Keratinocyte (primary cell): ENCODE results near the gene SIDT2. TPM values are rescaled to one million over a fixed set of nuclear protein-coding genes. Genes with fewer than 3 reads are reported as not detected.

Experiments used
- DNase-seq: peaks from one replicate; pipeline ENCODE4 v3.0.0-alpha.2; 2011; ENCODE audit warnings: low read depth, missing footprints, low spot score
- FAIRE-seq: peaks from 2 replicates; lab custom pipeline; 2011; peaks lifted over from hg19 to GRCh38; lab: Jason Lieb, UNC
- H2AFZ ChIP-seq: 2 replicates; pipeline ENCODE4 v1.6.0; 2012; ENCODE audit warnings: low read length, control low read depth, inconsistent platforms; ENCODE audit not compliant: control insufficient read depth
- H3K27ac ChIP-seq: 2 replicates; pipeline ENCODE4 v1.5.1; 2011; ENCODE audit warnings: low read length; ENCODE audit not compliant: control insufficient read depth, insufficient read depth
- H3K27me3 ChIP-seq: 3 replicates; pipeline ENCODE4 v1.6.0; 2011; ENCODE audit warnings: low read length; ENCODE audit not compliant: control insufficient read depth, insufficient read depth; ENCODE audit errors: extremely low read depth
- H3K36me3 ChIP-seq, 2 experiments: 2 replicates in 1 of 2; 3 replicates in 1 of 2; pipeline ENCODE4 v1.5.1; 2011; ENCODE audit warnings: low read length in 2 of 2, mild to moderate bottlenecking in 1 of 2; ENCODE audit not compliant: control insufficient read depth in 2 of 2, insufficient read depth in 2 of 2; ENCODE audit errors: extremely low read depth in 1 of 2
- H3K4me1 ChIP-seq: 3 replicates; pipeline ENCODE4 v1.5.1; 2011; ENCODE audit warnings: low read length; ENCODE audit not compliant: control insufficient read depth, insufficient read depth; ENCODE audit errors: extremely low read depth
- H3K4me2 ChIP-seq: 3 replicates; pipeline ENCODE4 v1.6.0; 2011; ENCODE audit warnings: low read depth, low read length; ENCODE audit not compliant: control insufficient read depth, insufficient read depth; ENCODE audit errors: extremely low read depth
- H3K4me3 ChIP-seq, 3 experiments: fragments of 200-600 bp in 1 of 3; sonication (generic) in 1 of 3; 2 replicates in 2 of 3; 3 replicates in 1 of 3; pipeline ENCODE4 v1.5.1; 2011 to 2016; ENCODE audit warnings: low read length in 3 of 3, mild to moderate bottlenecking in 3 of 3, control low read depth in 2 of 3, inconsistent platforms in 1 of 3, low read depth in 1 of 3, mixed read lengths in 1 of 3, mixed run types in 1 of 3, moderate library complexity in 1 of 3; ENCODE audit not compliant: control insufficient read depth in 2 of 3, insufficient read depth in 2 of 3; ENCODE audit errors: extremely low read depth in 1 of 3
- H3K79me2 ChIP-seq: 2 replicates; pipeline ENCODE4 v1.6.0; 2012; ENCODE audit warnings: low read length; ENCODE audit not compliant: control insufficient read depth, insufficient read depth
- H3K9ac ChIP-seq: 3 replicates; pipeline ENCODE4 v1.6.0; 2011; ENCODE audit warnings: low read length; ENCODE audit not compliant: control insufficient read depth, insufficient read depth; ENCODE audit errors: extremely low read depth
- H3K9me1 ChIP-seq: 3 replicates; pipeline ENCODE4 v1.6.0; 2011; ENCODE audit warnings: low read length; ENCODE audit not compliant: control insufficient read depth, insufficient read depth; ENCODE audit errors: extremely low read depth
- H3K9me3 ChIP-seq: 2 replicates; pipeline ENCODE4 v1.5.1; 2012; ENCODE audit warnings: low read depth, low read length; ENCODE audit not compliant: control insufficient read depth
- H4K20me1 ChIP-seq: 3 replicates; pipeline ENCODE4 v1.6.0; 2011; ENCODE audit warnings: low read length; ENCODE audit not compliant: control insufficient read depth, insufficient read depth; ENCODE audit errors: extremely low read depth
- EZH2 ChIP-seq: IDR thresholded peaks from one replicate; pipeline ENCODE4 v1.6.1; 2012; ENCODE audit warnings: inconsistent platforms, mild to moderate bottlenecking, low read length, moderate library complexity
- dilution Hi-C: fragments of 300-500 bp; cut with MboI; formaldehyde crosslinking; loops from one replicate; pipeline ENCODE4 v1.7.0; 2020; ENCODE audit warnings: low sequenced_read_pairs; ENCODE audit not compliant: extremely low pct_ligation_motif_present
- polyA plus RNA-seq, 5 experiments: library from polyadenylated mRNA; depleted of rRNA in 3 of 5; stranded (reverse) in 3 of 5; stranded (forward) in 1 of 5; unstranded in 1 of 5; fragments of >200 nt; gene quantifications; 1 replicate in 1 of 5; 2 replicates in 3 of 5; 3 replicates in 1 of 5; pipeline versions ENCODE4 v1.2.1 to v1.2.3, GENCODE V29; 2011 to 2012; ENCODE audit warnings: missing spikeins in 2 of 5, low read depth in 1 of 5, low replicate concordance in 1 of 5
- TF ChIP-seq, protein P1 (sequence below), 3 experiments: IDR thresholded peaks in 1 of 3; conservative IDR thresholded peaks in 1 of 3; optimal IDR thresholded peaks in 1 of 3; 2 replicates in 2 of 3; 3 replicates in 1 of 3; pipeline versions ENCODE3 to v1.5.1; 2011; ENCODE audit warnings: low read length in 3 of 3, mild to moderate bottlenecking in 3 of 3, moderate library complexity in 2 of 3, control low read depth in 1 of 3, inconsistent platforms in 1 of 3; ENCODE audit not compliant: insufficient read depth in 2 of 3; ENCODE audit errors: extremely low read depth in 1 of 3

The SIDT2 gene
- polyA plus RNA-seq, 1 donor (not counting 4 experiments of a cell fraction or from before 2014, with no cell fraction given), result 9.8 TPM

DNA sequence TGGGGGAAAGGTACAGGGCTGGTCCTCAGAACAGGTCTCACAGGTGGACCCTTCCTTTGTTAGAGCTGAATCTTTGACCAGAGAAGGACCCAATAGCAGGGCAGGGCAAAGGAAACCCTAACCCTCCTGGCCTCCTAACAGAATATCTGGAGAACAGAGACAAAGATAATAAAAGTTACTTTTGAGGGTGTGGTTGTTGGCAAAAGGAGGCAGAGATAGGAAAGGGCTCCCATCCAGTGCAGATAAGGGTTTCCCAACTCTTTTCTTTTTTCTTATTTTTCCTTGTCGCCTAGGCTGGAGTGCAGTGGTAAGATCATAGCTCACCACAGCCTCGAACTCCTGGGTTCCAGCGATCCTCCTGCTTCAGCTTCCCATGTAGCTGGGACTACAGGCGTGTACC is 41.5 kb downstream of the SIDT2 start:
- peaks cover 35 to 57% of the 10 kb centered on the region in 2 experiments for H3K36me3 ChIP-seq
- H3K9me1 ChIP-seq, result peaks cover 2% of the 10 kb centered on the region
- no peak for TF ChIP-seq EZH2
- TF ChIP-seq, protein P1, sequence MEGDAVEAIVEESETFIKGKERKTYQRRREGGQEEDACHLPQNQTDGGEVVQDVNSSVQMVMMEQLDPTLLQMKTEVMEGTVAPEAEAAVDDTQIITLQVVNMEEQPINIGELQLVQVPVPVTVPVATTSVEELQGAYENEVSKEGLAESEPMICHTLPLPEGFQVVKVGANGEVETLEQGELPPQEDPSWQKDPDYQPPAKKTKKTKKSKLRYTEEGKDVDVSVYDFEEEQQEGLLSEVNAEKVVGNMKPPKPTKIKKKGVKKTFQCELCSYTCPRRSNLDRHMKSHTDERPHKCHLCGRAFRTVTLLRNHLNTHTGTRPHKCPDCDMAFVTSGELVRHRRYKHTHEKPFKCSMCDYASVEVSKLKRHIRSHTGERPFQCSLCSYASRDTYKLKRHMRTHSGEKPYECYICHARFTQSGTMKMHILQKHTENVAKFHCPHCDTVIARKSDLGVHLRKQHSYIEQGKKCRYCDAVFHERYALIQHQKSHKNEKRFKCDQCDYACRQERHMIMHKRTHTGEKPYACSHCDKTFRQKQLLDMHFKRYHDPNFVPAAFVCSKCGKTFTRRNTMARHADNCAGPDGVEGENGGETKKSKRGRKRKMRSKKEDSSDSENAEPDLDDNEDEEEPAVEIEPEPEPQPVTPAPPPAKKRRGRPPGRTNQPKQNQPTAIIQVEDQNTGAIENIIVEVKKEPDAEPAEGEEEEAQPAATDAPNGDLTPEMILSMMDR (optimal IDR thresholded peaks at IDR 0.05 in 1 of 3, IDR thresholded peaks at IDR 0.05 in 1 of 3, conservative IDR thresholded peaks at IDR 0.05 in 1 of 3; ENCODE audit: extremely low read depth in 1 of 3, insufficient read depth in 2 of 3, low read length in 3 of 3), result no peak
- H3K4me3 ChIP-seq, result no peak overlapping the region
- FAIRE-seq, result no peak
- H3K4me1 ChIP-seq, result no peaks in the 10 kb centered on the region
- DNase-seq, result no peak
- dilution Hi-C loops, result no loop called here
- no peak overlapping the region for H3K4me2 ChIP-seq
- no peak overlapping the region for H3K27ac ChIP-seq
- no peaks in the 10 kb centered on the region for H4K20me1 ChIP-seq
- no peak overlapping the region for H2AFZ ChIP-seq
- H3K79me2 ChIP-seq, result no peaks in the 10 kb centered on the region
- H3K27me3 ChIP-seq, result no peaks in the 10 kb centered on the region
- H3K9me3 ChIP-seq, result no peaks in the 10 kb centered on the region
- no peak overlapping the region for H3K9ac ChIP-seq

DNA sequence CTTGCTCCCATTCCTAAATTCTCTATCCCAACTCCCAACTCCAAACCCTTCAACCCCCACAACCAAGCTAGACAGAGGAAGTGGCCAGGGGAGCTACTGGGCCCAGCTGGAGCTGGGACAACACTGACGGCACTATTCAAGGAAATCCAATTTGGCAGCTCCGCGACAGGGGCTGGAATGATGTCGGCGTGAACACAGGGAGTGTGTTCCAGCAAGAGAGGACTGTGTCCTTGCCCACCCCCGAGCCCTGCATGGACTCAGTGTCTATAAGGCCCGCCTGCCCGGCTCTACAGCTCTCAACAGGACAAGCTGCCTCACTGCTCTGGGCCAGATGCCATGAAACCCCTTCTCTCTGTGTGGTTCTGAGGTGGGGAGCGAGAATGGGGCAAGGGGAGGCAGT is 42.0 kb downstream of the SIDT2 start:
- TF ChIP-seq EZH2, result no peak
- TF ChIP-seq, protein P1 (optimal IDR thresholded peaks at IDR 0.05 in 1 of 3, IDR thresholded peaks at IDR 0.05 in 1 of 3, conservative IDR thresholded peaks at IDR 0.05 in 1 of 3; ENCODE audit: extremely low read depth in 1 of 3, insufficient read depth in 2 of 3, low read length in 3 of 3), result no peak

More for the DNA sequence above, 42.0 kb downstream of the SIDT2 start:
- Histone ChIP-seq H3K4me1 (no peaks in the 10 kb centered on the region), H3K27ac (no peak overlapping the region), H3K9me3 (no peaks in the 10 kb centered on the region), H2AFZ (no peak overlapping the region), H3K4me3 (no peak overlapping the region), H3K36me3 (peaks cover 39 to 60% of the 10 kb centered on the region in 2 experiments), H3K79me2 (no peaks in the 10 kb centered on the region), H3K9ac (no peak overlapping the region), H3K9me1 (peaks cover 2% of the 10 kb centered on the region), H3K27me3 (no peaks in the 10 kb centered on the region), H3K4me2 (no peak overlapping the region), H4K20me1 (no peaks in the 10 kb centered on the region)
- dilution Hi-C loops, result no loop called here
- FAIRE-seq, result no peak
- no peak for DNase-seq
